Sigmoid colon (tissue), 7 donors: ENCODE results near the gene HLF. TPM values are rescaled to one million over a fixed set of nuclear protein-coding genes. Genes with fewer than 3 reads are reported as not detected.
A peak's percentile ranks its signal among the peaks of the same experiment; 100 is the strongest.

ENCODE experiments used
- DNase-seq: peaks from one replicate; pipeline ENCODE4 v3.0.0-alpha.2; 2019
- H3K27ac ChIP-seq, 4 donors: fragments of 200-600 bp; sonication (generic); one replicate each; pipeline ENCODE4 v1.5.1; 2016 to 2019; ENCODE audit warnings: mild to moderate bottlenecking in 1 of 4
- H3K27me3 ChIP-seq, 3 donors: fragments of 200-600 bp; sonication (generic); one replicate each; pipeline ENCODE4 v1.5.1; 2019; ENCODE audit warnings: mild to moderate bottlenecking in 1 of 3
- H3K36me3 ChIP-seq, 4 donors: fragments of 200-600 bp; sonication (generic); one replicate each; pipeline ENCODE4 v1.5.1; 2016 to 2019
- H3K4me1 ChIP-seq, 4 donors: fragments of 200-600 bp; sonication (generic); one replicate each; pipeline ENCODE4 v1.5.1; 2017 to 2019
- H3K4me3 ChIP-seq, 4 donors: fragments of 200-600 bp; sonication (generic); one replicate each; pipeline ENCODE4 v1.5.1; 2017 to 2019; ENCODE audit warnings: mild to moderate bottlenecking in 2 of 4, moderate library complexity in 1 of 4
- H3K9me3 ChIP-seq, 4 donors: fragments of 200-600 bp in 3 of 4; sonication (generic) in 3 of 4; one replicate each; pipeline versions ENCODE4 v1.5.1 to v1.6.1; 2013 to 2019
- EP300 ChIP-seq, 4 donors: sonication (generic); formaldehyde crosslinking; IDR thresholded peaks; one replicate each; pipeline ENCODE4 v1.6.1; 2017; ENCODE audit warnings: antibody characterized with exemption in 4 of 4
- POLR2A ChIP-seq, 2 donors: fragments of 450-650 bp; IDR thresholded peaks; one replicate each; pipeline ENCODE4 v1.6.1; 2016; ENCODE audit warnings: antibody characterized with exemption in 2 of 2, mild to moderate bottlenecking in 2 of 2, moderate library complexity in 2 of 2
- POLR2AphosphoS5 ChIP-seq, 4 donors: sonication (generic); formaldehyde crosslinking; IDR thresholded peaks; one replicate each; pipeline ENCODE4 v1.6.1; 2017; ENCODE audit warnings: antibody characterized with exemption in 4 of 4
- WGBS, 2 donors: extraction: QIAGEN DNeasy Blood & Tissue Kit; methylation state at CpG; one replicate each; pipeline ENCODE4 v1.1.7; 2013; 5-methylcytosine and 5-hydroxymethylcytosine counted together
- intact Hi-C: fragments of 100-400 bp; cut with DNase I; formaldehyde crosslinking; loops from one replicate; pipeline ENCODE4 v1.15.1; 2023
- polyA plus RNA-seq, 3 donors: library from polyadenylated mRNA; stranded (reverse); fragments of 200-250 nt; gene quantifications; one replicate each; pipeline ENCODE4 v1.2.3, GENCODE V29; 2013
- total RNA-seq, 4 donors: library from RNA; depleted of rRNA; stranded (reverse); fragments of >200 nt; gene quantifications; one replicate each; pipeline ENCODE4 v1.1.0, GENCODE V29; 2016
- TF ChIP-seq, protein P1 (sequence below), 4 experiments: fragments of 450-650 bp in 3 of 4; fragments of 200-600 bp in 1 of 4; IDR thresholded peaks; one replicate each; pipeline ENCODE4 v1.5.1; 2016 to 2019; ENCODE audit warnings: antibody characterized with exemption in 4 of 4, mild to moderate bottlenecking in 3 of 4, moderate library complexity in 2 of 4
- donor health status: healthy with polysubstance abuse.
- donor health status: Bipolar disorder and iron deficiency.
- donor health status: healthy.

The HLF gene
- total and polyA plus RNA-seq, 7 donors = 0.92 to 54.0 (median 41.7) TPM

DNA sequence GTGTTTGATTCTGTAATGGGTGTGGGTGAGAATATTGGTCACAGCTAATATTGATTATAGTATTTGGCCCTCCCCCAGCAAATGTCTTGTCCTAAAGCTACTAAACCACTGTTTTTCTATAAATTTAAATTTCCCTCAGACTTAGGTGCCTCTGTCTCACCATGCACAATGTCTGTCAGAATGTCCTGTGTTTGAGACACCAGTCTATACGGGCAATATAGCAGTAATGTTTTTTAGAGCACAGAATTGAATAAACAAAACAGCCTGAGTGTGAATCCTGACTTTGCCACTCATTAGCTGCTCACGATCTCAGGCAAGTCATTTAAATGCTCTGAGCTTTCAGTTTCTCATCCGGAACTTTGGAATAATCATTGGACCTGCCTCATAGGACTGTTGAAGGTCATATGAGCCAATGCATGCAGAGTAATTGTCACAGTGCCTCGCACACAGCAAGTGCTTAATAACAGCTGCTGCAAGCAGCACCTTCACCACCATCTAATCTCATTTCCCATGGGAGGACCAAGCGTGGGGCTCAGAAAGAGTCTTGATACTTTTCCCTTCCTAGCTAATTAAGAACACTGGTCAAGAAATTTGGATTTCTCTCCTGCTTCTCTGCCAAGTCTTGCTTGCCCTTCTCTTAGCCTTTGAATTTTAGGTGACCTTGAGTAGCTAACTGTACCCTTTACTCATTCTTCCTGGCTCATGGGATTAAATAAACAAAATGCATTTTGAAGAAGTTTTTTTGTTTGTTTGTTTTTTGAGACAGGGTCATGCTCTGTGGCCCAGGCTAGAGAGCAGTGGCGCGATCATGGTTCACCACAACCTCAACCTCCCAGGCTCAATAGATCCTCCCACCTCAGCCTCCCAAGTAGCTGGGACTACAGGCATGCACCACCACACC is 9.8 kb downstream of the HLF start:
- Histone ChIP-seq H3K27me3 (no peaks in the 10 kb centered on the region), H3K36me3 (no peaks in the 10 kb centered on the region), H3K9me3 (no peaks in the 10 kb centered on the region), H3K27ac (peak overlapping the region; percentile 81 to 97 (median 95)), H3K4me1 (peaks cover 0 to 95% (median 83%) of the 10 kb centered on the region in 4 donors), H3K4me3 (peak overlapping the region in 1 of 4 donors; percentile 14)
- intact Hi-C loops = loop anchor here (5.0 kb wide), 1 partner anchor 458 kb away; no protein-coding TSS in a partner anchor
- DNase-seq = no peak
- TF ChIP-seq EP300 (IDR thresholded peaks at IDR 0.05) (no peak), POLR2AphosphoS5 (IDR thresholded peaks at IDR 0.05) (no peak), POLR2A (IDR thresholded peaks at IDR 0.05) (no peak)
- TF ChIP-seq, protein P1, sequence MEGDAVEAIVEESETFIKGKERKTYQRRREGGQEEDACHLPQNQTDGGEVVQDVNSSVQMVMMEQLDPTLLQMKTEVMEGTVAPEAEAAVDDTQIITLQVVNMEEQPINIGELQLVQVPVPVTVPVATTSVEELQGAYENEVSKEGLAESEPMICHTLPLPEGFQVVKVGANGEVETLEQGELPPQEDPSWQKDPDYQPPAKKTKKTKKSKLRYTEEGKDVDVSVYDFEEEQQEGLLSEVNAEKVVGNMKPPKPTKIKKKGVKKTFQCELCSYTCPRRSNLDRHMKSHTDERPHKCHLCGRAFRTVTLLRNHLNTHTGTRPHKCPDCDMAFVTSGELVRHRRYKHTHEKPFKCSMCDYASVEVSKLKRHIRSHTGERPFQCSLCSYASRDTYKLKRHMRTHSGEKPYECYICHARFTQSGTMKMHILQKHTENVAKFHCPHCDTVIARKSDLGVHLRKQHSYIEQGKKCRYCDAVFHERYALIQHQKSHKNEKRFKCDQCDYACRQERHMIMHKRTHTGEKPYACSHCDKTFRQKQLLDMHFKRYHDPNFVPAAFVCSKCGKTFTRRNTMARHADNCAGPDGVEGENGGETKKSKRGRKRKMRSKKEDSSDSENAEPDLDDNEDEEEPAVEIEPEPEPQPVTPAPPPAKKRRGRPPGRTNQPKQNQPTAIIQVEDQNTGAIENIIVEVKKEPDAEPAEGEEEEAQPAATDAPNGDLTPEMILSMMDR (IDR thresholded peaks at IDR 0.05) = no peak
- 88 to 89% methylated on average over 7 of the region's 7 CpGs for WGBS, 2 donors

- H3K36me3 ChIP-seq = no peaks in the 10 kb centered on the region
- intact Hi-C loops = no loop called here
- H3K4me1 ChIP-seq = peaks cover 0 to 91% (median 87%) of the 10 kb centered on the region in 4 donors
- no peaks in the 10 kb centered on the region for H3K9me3 ChIP-seq
- no peak overlapping the region for H3K4me3 ChIP-seq
- no peaks in the 10 kb centered on the region for H3K27me3 ChIP-seq
- TF ChIP-seq POLR2AphosphoS5 (IDR thresholded peaks at IDR 0.05) (peak in 1 of 4 donors; percentile 8), EP300 (IDR thresholded peaks at IDR 0.05) (no peak)
- DNase-seq = peak; percentile 75
- peak overlapping the region; percentile 81 to 97 (median 95) for H3K27ac ChIP-seq
- 78 to 83% methylated on average over 7 of the region's 7 CpGs for WGBS, 2 donors
Observed at GRCh38 chr17:55275894-55276804, 11.4 kb downstream of the HLF start.

GRCh38 chr17:55278173-55278961 is 13.6 kb downstream of the HLF start:
- peak overlapping the region; percentile 81 to 97 (median 95) for H3K27ac ChIP-seq
- no peaks in the 10 kb centered on the region for H3K36me3 ChIP-seq
- DNase-seq = no peak
- H3K27me3 ChIP-seq = no peaks in the 10 kb centered on the region
- H3K9me3 ChIP-seq = no peaks in the 10 kb centered on the region
- WGBS, 2 donors = 85 to 86% methylated on average over 2 of the region's 2 CpGs
- intact Hi-C loops = no loop called here
- peaks cover 0 to 93% (median 88%) of the 10 kb centered on the region in 4 donors for H3K4me1 ChIP-seq
- no peak overlapping the region for H3K4me3 ChIP-seq
- TF ChIP-seq, protein P1 (IDR thresholded peaks at IDR 0.05) = no peak
- TF ChIP-seq POLR2AphosphoS5 (IDR thresholded peaks at IDR 0.05) (no peak), POLR2A (IDR thresholded peaks at IDR 0.05) (no peak), EP300 (IDR thresholded peaks at IDR 0.05) (no peak)

- no peaks in the 10 kb centered on the region for H3K27me3 ChIP-seq
- 89 to 94% methylated on average over 1 of the region's 1 CpG for WGBS, 2 donors
- H3K4me1 ChIP-seq = peaks cover 0 to 93% (median 88%) of the 10 kb centered on the region in 4 donors
- DNase-seq = no peak
- no peaks in the 10 kb centered on the region for H3K36me3 ChIP-seq
- H3K27ac ChIP-seq = peak overlapping the region; percentile 81 to 97 (median 95)
- no peak overlapping the region for H3K4me3 ChIP-seq
- TF ChIP-seq, protein P1 (IDR thresholded peaks at IDR 0.05) = no peak
- no peak for TF ChIP-seq POLR2A (IDR thresholded peaks at IDR 0.05)
- TF ChIP-seq EP300 (IDR thresholded peaks at IDR 0.05) = no peak
- TF ChIP-seq POLR2AphosphoS5 (IDR thresholded peaks at IDR 0.05) = no peak
- intact Hi-C loops = no loop called here
- no peaks in the 10 kb centered on the region for H3K9me3 ChIP-seq
Observed at GRCh38 chr17:55279203-55279602, 14.4 kb downstream of the HLF start.
